Measurements from ENCODE around the gene NFATC2.

NFATC2 gene

GRCh38 chr20:51388227-51388626 lies 154.3 kb downstream of the NFATC2 start:
- CTCF ChIA-PET = interaction anchor here (1.9 to 2.7 kb wide), 2 partner anchors 17 to 206 kb away, joined by 5 to 10 read pairs; no protein-coding TSS in a partner anchor
- POLR2A ChIA-PET = no interaction called here
- H3K4me3 ChIP-seq (ENCODE audit: low read depth, low read length) = no peak overlapping the region
- H3K4me1 ChIP-seq (ENCODE audit: control insufficient read depth, insufficient read depth, low read length) = no peaks in the 10 kb centered on the region; the same call in 1 of the 2 replicates
- no peaks in the 10 kb centered on the region for H3K36me3 ChIP-seq (ENCODE audit: control insufficient read depth in 2 of 2, insufficient read depth in 1 of 2, low read length in 2 of 2)
- TF ChIP-seq ZNF292 (tag by site-specific recombination; IDR thresholded peaks at IDR 0.05; ENCODE audit: borderline replicate concordance, low read depth) (no peak), GLI4 (tag by site-specific recombination; IDR thresholded peaks at IDR 0.05) (no peak), ZNF16 (tag by site-specific recombination; IDR thresholded peaks at IDR 0.05; ENCODE audit: low read depth) (no peak), ZNF37A (tag by site-specific recombination; IDR thresholded peaks at IDR 0.05) (no peak), ZNF23 (tag by site-specific recombination; IDR thresholded peaks at IDR 0.05; ENCODE audit: borderline replicate concordance) (no peak), ZBTB21 (tag by site-specific recombination; IDR thresholded peaks at IDR 0.05) (no peak), ZIC2 (tag by site-specific recombination; IDR thresholded peaks at IDR 0.05) (no peak), TCF7L2 (IDR thresholded peaks at IDR 0.05; ENCODE audit: borderline replicate concordance, low read depth, low read length) (no peak), ZNF354C (tag by site-specific recombination; IDR thresholded peaks at IDR 0.05; ENCODE audit: borderline replicate concordance, low read depth) (no peak)
- no peaks in the 10 kb centered on the region for H3K9me3 ChIP-seq (ENCODE audit: control insufficient read depth, insufficient read depth, low read depth, low read length)
- H3K27ac ChIP-seq (ENCODE audit: extremely low read depth, low read depth, low read length) = no peak overlapping the region

DNA sequence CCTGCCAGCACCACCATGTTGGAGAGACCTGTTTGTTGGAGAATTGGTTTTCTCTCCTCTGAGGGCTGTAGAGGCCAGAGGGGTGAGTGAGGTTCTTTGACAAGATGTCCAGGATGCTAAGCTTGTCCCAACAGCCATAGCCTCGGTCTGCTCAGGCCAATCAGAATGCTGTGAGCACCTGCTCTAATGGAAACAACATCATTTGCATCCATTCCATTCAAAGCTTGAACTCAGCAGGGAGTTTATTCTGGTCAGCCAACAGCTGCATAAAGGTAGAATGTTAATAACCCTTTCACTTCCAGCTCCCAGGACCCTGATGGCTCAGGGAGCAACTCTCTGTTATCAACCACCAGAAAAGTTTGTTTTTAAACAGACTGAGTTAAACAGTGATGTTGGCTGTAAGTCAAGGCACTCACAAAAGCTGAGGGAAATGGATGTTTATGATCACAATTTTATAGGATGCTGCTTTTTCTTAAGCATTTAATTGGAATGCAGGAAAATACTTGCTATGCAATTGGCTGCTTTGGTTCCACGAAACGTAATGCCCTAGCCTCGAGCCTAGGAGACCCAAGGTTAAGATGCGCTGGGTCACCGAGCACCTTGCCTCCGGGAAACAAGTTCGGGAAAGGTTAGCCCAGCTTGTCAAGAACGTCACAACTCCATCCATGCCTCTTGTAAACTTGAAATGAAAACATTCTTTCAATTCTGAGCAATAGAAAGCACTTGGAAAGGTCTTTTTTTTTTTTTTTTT lies 155.2 kb downstream of the NFATC2 start:
- H3K4me1 ChIP-seq (ENCODE audit: control insufficient read depth, insufficient read depth, low read length) = no peaks in the 10 kb centered on the region; the same call in 1 of the 2 replicates
- CTCF ChIA-PET = interaction anchor here (0.6 to 1.6 kb wide), 6 partner anchors 9 to 763 kb away, joined by 3 to 7 read pairs (median 6); no protein-coding TSS in a partner anchor
- H3K27ac ChIP-seq (ENCODE audit: extremely low read depth, low read depth, low read length) = no peak overlapping the region
- no peak overlapping the region for H3K4me3 ChIP-seq (ENCODE audit: low read depth, low read length)
- no peak for TF ChIP-seq BCL11B (tag by site-specific recombination; IDR thresholded peaks at IDR 0.05; ENCODE audit: low read depth)
- no peak for TF ChIP-seq ZNF571 (tag by site-specific recombination; IDR thresholded peaks at IDR 0.05)
- TF ChIP-seq IKZF3 (tag by site-specific recombination; IDR thresholded peaks at IDR 0.05) = no peak
- no peak for TF ChIP-seq ZBTB11 (tag by site-specific recombination; conservative IDR thresholded peaks at IDR 0.05; ENCODE audit: low read depth)
- no peak for TF ChIP-seq ZNF558 (tag by site-specific recombination; IDR thresholded peaks at IDR 0.05)
- TF ChIP-seq, protein P1, sequence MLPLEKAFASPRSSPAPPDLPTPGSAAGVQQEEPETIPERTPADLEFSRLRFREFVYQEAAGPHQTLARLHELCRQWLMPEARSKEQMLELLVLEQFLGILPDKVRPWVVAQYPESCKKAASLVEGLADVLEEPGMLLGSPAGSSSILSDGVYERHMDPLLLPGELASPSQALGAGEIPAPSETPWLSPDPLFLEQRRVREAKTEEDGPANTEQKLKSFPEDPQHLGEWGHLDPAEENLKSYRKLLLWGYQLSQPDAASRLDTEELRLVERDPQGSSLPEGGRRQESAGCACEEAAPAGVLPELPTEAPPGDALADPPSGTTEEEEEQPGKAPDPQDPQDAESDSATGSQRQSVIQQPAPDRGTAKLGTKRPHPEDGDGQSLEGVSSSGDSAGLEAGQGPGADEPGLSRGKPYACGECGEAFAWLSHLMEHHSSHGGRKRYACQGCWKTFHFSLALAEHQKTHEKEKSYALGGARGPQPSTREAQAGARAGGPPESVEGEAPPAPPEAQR (tag by site-specific recombination; IDR thresholded peaks at IDR 0.05) = no peak
- TF ChIP-seq ZNF132 (tag by site-specific recombination; IDR thresholded peaks at IDR 0.05; ENCODE audit: borderline replicate concordance) = no peak
- no peak for TF ChIP-seq ZNF561 (tag by site-specific recombination; IDR thresholded peaks at IDR 0.05; ENCODE audit: borderline replicate concordance)
- no peak for TF ChIP-seq ZIC2 (tag by site-specific recombination; IDR thresholded peaks at IDR 0.05)
- TF ChIP-seq ZNF596 (tag by site-specific recombination; IDR thresholded peaks at IDR 0.05) = no peak
- TF ChIP-seq ZBTB7A (tag by site-specific recombination; IDR thresholded peaks at IDR 0.05; ENCODE audit: low read depth) = no peak
- TF ChIP-seq BCL11A (tag by site-specific recombination; IDR thresholded peaks at IDR 0.05; ENCODE audit: low read depth) = no peak
- TF ChIP-seq ZBTB21 (tag by site-specific recombination; IDR thresholded peaks at IDR 0.05) = no peak
- no peak for TF ChIP-seq ZNF2 (tag by site-specific recombination; IDR thresholded peaks at IDR 0.05)
- TF ChIP-seq, protein P2, sequence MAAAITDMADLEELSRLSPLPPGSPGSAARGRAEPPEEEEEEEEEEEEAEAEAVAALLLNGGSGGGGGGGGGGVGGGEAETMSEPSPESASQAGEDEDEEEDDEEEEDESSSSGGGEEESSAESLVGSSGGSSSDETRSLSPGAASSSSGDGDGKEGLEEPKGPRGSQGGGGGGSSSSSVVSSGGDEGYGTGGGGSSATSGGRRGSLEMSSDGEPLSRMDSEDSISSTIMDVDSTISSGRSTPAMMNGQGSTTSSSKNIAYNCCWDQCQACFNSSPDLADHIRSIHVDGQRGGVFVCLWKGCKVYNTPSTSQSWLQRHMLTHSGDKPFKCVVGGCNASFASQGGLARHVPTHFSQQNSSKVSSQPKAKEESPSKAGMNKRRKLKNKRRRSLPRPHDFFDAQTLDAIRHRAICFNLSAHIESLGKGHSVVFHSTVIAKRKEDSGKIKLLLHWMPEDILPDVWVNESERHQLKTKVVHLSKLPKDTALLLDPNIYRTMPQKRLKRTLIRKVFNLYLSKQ (tag by site-specific recombination; IDR thresholded peaks at IDR 0.05; ENCODE audit: borderline replicate concordance) = no peak
- TF ChIP-seq ZNF423 (tag by site-specific recombination; IDR thresholded peaks at IDR 0.05) = no peak
- no peak for TF ChIP-seq ZNF548 (tag by site-specific recombination; IDR thresholded peaks at IDR 0.05)
- POLR2A ChIA-PET = interaction anchor here (0.7 kb wide), 1 partner anchor 178 kb away, joined by 3 read pairs; no protein-coding TSS in a partner anchor
- H3K9me3 ChIP-seq (ENCODE audit: control insufficient read depth, insufficient read depth, low read depth, low read length) = no peaks in the 10 kb centered on the region
- H3K36me3 ChIP-seq (ENCODE audit: control insufficient read depth in 2 of 2, insufficient read depth in 1 of 2, low read length in 2 of 2) = no peaks in the 10 kb centered on the region

All from HEK293 (cell line).